A549 treated with dexamethasone at 1 μM for 4 hours (cell line): ENCODE measurements around the gene ENTREP3. TPM values are rescaled to one million over a fixed set of nuclear protein-coding genes. Genes with fewer than 3 reads are reported as not detected.

Experiments
- total RNA-seq: library from RNA; stranded (reverse); fragments of 200-300 nt; extraction: Qiagen RNA extraction; gene quantifications from 5 replicates; pipeline ENCODE4 v1.2.3, GENCODE V29; 2022

Gene ENTREP3, protein sequence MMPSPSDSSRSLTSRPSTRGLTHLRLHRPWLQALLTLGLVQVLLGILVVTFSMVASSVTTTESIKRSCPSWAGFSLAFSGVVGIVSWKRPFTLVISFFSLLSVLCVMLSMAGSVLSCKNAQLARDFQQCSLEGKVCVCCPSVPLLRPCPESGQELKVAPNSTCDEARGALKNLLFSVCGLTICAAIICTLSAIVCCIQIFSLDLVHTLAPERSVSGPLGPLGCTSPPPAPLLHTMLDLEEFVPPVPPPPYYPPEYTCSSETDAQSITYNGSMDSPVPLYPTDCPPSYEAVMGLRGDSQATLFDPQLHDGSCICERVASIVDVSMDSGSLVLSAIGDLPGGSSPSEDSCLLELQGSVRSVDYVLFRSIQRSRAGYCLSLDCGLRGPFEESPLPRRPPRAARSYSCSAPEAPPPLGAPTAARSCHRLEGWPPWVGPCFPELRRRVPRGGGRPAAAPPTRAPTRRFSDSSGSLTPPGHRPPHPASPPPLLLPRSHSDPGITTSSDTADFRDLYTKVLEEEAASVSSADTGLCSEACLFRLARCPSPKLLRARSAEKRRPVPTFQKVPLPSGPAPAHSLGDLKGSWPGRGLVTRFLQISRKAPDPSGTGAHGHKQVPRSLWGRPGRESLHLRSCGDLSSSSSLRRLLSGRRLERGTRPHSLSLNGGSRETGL
- 24.9 to 39.5 TPM (median 37.9 TPM) in 5 replicates for total RNA-seq

DNA sequence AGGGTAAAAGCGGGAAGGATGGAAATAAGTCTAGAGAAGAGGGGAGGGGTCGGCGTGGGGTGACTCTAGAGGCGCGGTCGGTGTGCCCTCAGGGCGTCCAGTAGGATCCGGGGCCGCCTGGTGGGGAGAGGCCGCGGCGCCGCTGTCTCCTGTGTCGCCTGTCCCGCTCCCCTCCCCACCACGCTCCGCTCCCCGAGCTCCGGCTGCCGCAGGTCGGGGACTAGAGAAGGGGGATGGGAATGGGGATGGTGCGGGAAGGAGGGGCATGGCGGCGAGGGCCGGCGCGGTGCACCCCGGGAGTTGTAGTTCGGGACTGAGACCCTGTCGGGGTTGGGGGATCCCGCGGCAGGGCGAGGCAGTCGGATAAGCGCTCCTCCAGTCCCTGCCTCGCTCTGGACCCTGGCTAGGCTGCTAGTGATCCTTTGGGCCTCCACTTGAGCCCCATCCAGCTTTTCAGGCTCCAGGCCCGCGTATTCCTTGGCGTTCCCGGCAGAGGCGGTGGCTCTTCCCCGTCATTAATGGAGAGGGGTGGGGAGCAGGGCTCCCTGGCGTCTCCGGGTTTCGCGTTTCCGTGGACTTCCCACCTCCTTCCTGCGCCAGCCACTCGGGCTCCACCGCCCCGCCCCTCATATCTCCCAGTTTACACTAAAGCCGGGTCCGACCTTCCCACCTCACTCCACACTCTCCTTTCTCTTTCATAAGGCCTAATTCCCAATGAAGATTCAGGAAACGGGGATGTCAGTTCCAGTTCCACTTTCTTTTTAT lies at the start of gene ENTREP3:
Gene ENTREP3, minus strand, starts transcription at position 241 of the 765 bp plus-strand sequence. CDS start 606 bp downstream, outside the sequence.

GRCh38 chr1:155301342-155301841 lies 46.1 kb upstream of the ENTREP3 start, which contains the start of gene PKLR:
Gene PKLR, minus strand, starts transcription at chr1:155301438. Its CDS starts 43 bp downstream, at chr1:155301395.

GRCh38 chr1:155277070-155277901 lies 22.0 kb upstream of the ENTREP3 start, which contains the start of gene HCN3:
Gene HCN3, plus strand, starts transcription at chr1:155277463. Its CDS starts 128 bp downstream, at chr1:155277591.

DNA sequence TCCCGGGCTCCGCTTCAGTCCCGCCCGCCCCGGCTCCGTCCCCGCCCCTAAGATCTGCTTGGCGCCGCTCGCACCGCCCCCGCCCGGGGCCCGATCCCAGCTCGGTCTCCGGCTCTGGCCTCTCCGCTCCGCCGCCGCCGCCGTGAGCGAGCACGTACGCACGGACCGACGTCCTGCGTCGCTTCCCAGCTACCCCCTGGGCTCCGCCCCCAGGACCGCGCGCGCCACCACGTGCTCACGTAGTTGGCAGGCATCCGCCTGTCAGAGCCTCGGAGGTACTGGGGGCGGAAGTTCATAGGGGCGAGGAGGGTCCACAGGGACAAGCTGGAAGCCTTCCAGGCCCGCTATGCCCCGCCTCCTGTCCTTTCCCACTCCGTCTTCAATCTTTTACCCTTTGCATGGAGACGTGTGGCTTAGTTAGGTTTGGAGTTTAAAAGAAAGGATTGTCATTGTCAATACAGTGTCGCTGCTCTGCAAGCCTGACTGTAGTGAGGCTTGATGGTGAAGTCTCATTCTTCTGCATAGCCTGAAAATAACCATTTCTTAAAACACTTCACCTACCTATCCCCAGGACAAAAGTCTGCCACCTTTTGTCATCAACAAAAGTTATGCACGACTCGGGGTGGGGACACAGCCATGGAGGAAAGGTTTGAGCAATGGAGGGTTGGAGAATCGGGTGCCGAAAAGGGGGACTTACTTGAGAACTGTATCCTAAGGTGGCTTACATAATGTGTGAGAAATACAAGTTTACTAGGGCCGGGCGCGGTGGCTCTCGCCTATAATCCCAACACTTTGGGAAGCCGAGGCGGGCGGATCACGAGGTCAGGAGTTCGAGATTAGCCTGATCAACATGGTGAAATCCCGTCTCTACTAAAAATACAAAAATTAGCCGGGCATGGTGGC lies 18.3 kb upstream of the ENTREP3 start, which contains the start of gene CLK2:
Gene CLK2, minus strand, starts transcription at position 162 of the 903 bp plus-strand sequence. CDS start 2,527 bp downstream, outside the sequence.

GRCh38 chr1:155261852-155262673 lies 6.8 kb upstream of the ENTREP3 start, which contains the start of gene SCAMP3:
Gene SCAMP3, minus strand, starts transcription at chr1:155262360. Its CDS starts 209 bp downstream, at chr1:155262151.

GRCh38 chr1:155208541-155209311 lies 46.6 kb downstream of the ENTREP3 start, which contains the start of gene MTX1:
Gene MTX1, plus strand, starts transcription at chr1:155208695. Its CDS starts 110 bp downstream, at chr1:155208805.

GRCh38 chr1:155207806-155208540 lies 47.3 kb downstream of the ENTREP3 start, which contains the start of gene THBS3:
Gene THBS3, minus strand, starts transcription at chr1:155207897. Its CDS starts 21 bp downstream, at chr1:155207876.

Other genes starting within 250 kb of the ENTREP3 start
- gene DCST2, start 221.7 kb downstream of the ENTREP3 start, total RNA-seq, result 0.30 to 1.1 TPM (median 0.73 TPM) in 5 replicates
- gene DCST1, start 221.7 kb downstream of the ENTREP3 start, total RNA-seq, result 0.05 to 0.06 TPM (median 0.06 TPM) in 3 of 5 replicates, not detected in the others
- 68.8 to 122 TPM (median 111 TPM) in 5 replicates for gene ADAM15, start 204.2 kb downstream of the ENTREP3 start, total RNA-seq
- gene EFNA4, start 191.7 kb downstream of the ENTREP3 start, total RNA-seq, result 14.0 to 17.2 TPM (median 14.8 TPM) in 5 replicates
- 12.6 to 15.3 TPM (median 13.8 TPM) in 5 replicates for gene EFNA3, start 176.6 kb downstream of the ENTREP3 start, total RNA-seq
- 16.4 to 24.1 TPM (median 18.9 TPM) in 5 replicates for gene EFNA1, start 127.6 kb downstream of the ENTREP3 start, total RNA-seq
- gene SLC50A1, start 119.6 kb downstream of the ENTREP3 start, total RNA-seq, result 30.9 to 37.0 TPM (median 32.7 TPM) in 5 replicates
- gene DPM3, start 115.0 kb downstream of the ENTREP3 start, total RNA-seq, result 63.4 to 82.2 TPM (median 77.7 TPM) in 5 replicates
- gene KRTCAP2, start 82.2 kb downstream of the ENTREP3 start, total RNA-seq, result 221 to 270 TPM (median 241 TPM) in 5 replicates
- 1.8 to 2.9 TPM (median 2.5 TPM) in 5 replicates for gene TRIM46, start 81.6 kb downstream of the ENTREP3 start, total RNA-seq
- gene THBS3, start 47.6 kb downstream of the ENTREP3 start, total RNA-seq, result 5.1 to 10.0 TPM (median 7.6 TPM) in 5 replicates
- 64.1 to 69.8 TPM (median 65.5 TPM) in 5 replicates for gene MTX1, start 46.8 kb downstream of the ENTREP3 start, total RNA-seq
- gene SCAMP3, start 6.9 kb upstream of the ENTREP3 start, total RNA-seq, result 92.3 to 126 TPM (median 116 TPM) in 5 replicates
- 14.9 to 27.8 TPM (median 25.9 TPM) in 5 replicates for gene CLK2, start 18.0 kb upstream of the ENTREP3 start, total RNA-seq
- gene HCN3, start 22.0 kb upstream of the ENTREP3 start, total RNA-seq, result 3.1 to 5.7 TPM (median 5.4 TPM) in 5 replicates
- not detected in 5 replicates for gene PKLR, start 46.0 kb upstream of the ENTREP3 start, total RNA-seq
- 164 to 188 TPM (median 168 TPM) in 5 replicates for gene FDPS, start 53.4 kb upstream of the ENTREP3 start, total RNA-seq
- gene RUSC1, start 65.4 kb upstream of the ENTREP3 start, total RNA-seq, result 35.2 to 46.8 TPM (median 45.3 TPM) in 5 replicates